Testis (tissue), 2 donors: ENCODE measurements around the gene KLK11.

Experiments used
- CTCF ChIP-seq, 3 experiments: fragments of 450-650 bp in 2 of 3; fragments of 200-600 bp in 1 of 3; sonication (generic) in 1 of 3; IDR thresholded peaks; one replicate each; pipeline ENCODE4 v1.5.1; 2016 to 2019; ENCODE audit warnings: antibody characterized with exemption in 3 of 3, mild to moderate bottlenecking in 2 of 3, moderate library complexity in 1 of 3
- POLR2A ChIP-seq: fragments of 450-650 bp; IDR thresholded peaks from one replicate; pipeline ENCODE4 v1.6.1; 2017; ENCODE audit warnings: antibody characterized with exemption, mild to moderate bottlenecking, moderate library complexity

- no peak for TF ChIP-seq POLR2A
- no peak for TF ChIP-seq CTCF (IDR thresholded peaks at IDR 0.05)
These were observed 44.6 kb upstream of the KLK11 start for GRCh38 chr19:51071095-51071405.
